ENCODE results near the gene TMEM121B. TPM values are rescaled to one million over a fixed set of nuclear protein-coding genes. Genes with fewer than 3 reads are reported as not detected.

Gene TMEM121B
- total RNA-seq, 1 experiment from 2014 or later, result 0.53 TPM

GRCh38 chr22:17116572-17117330, 4.4 kb downstream of the TMEM121B start:
- DNase-seq (ENCODE audit: low read depth, low spot score), result no peak
- in situ Hi-C loops (cut with HindIII; ENCODE audit: low pct_unique_long_range_greater_than_20kb, low sequenced_read_pairs), result no loop called here

GRCh38 chr22:17115945-17116565, 5.1 kb downstream of the TMEM121B start:
- in situ Hi-C loops (cut with HindIII; ENCODE audit: low pct_unique_long_range_greater_than_20kb, low sequenced_read_pairs), result no loop called here
- no peak for DNase-seq (ENCODE audit: low read depth, low spot score)

GRCh38 chr22:17115236-17115635, 5.9 kb downstream of the TMEM121B start:
- DNase-seq (ENCODE audit: low read depth, low spot score), result no peak
- in situ Hi-C loops (cut with HindIII; ENCODE audit: low pct_unique_long_range_greater_than_20kb, low sequenced_read_pairs), result no loop called here

- in situ Hi-C loops (cut with HindIII; ENCODE audit: low pct_unique_long_range_greater_than_20kb, low sequenced_read_pairs), result no loop called here
- no peak for DNase-seq (ENCODE audit: low read depth, low spot score)
These were observed 6.3 kb downstream of the TMEM121B start for GRCh38 chr22:17114898-17115235.

- no peak for DNase-seq (ENCODE audit: low read depth, low spot score)
- in situ Hi-C loops (cut with HindIII; ENCODE audit: low pct_unique_long_range_greater_than_20kb, low sequenced_read_pairs), result no loop called here
These were observed 6.8 kb downstream of the TMEM121B start for GRCh38 chr22:17114173-17114897.

GRCh38 chr22:17113600-17113999, 7.6 kb downstream of the TMEM121B start:
- in situ Hi-C loops (cut with HindIII; ENCODE audit: low pct_unique_long_range_greater_than_20kb, low sequenced_read_pairs), result no loop called here
- no peak for DNase-seq (ENCODE audit: low read depth, low spot score)

- in situ Hi-C loops (cut with HindIII; ENCODE audit: low pct_unique_long_range_greater_than_20kb, low sequenced_read_pairs), result no loop called here
- DNase-seq (ENCODE audit: low read depth, low spot score), result no peak
These were observed 8.6 kb downstream of the TMEM121B start for GRCh38 chr22:17112491-17113042.

- in situ Hi-C loops (cut with HindIII; ENCODE audit: low pct_unique_long_range_greater_than_20kb, low sequenced_read_pairs), result no loop called here
- DNase-seq (ENCODE audit: low read depth, low spot score), result no peak
These were observed 10.2 kb downstream of the TMEM121B start for GRCh38 chr22:17110791-17111550.

GRCh38 chr22:17109976-17110375, 11.2 kb downstream of the TMEM121B start:
- DNase-seq (ENCODE audit: low read depth, low spot score), result no peak
- in situ Hi-C loops (cut with HindIII; ENCODE audit: low pct_unique_long_range_greater_than_20kb, low sequenced_read_pairs), result no loop called here

GRCh38 chr22:17109113-17109865, 11.9 kb downstream of the TMEM121B start:
- in situ Hi-C loops (cut with HindIII; ENCODE audit: low pct_unique_long_range_greater_than_20kb, low sequenced_read_pairs), result no loop called here
- no peak for DNase-seq (ENCODE audit: low read depth, low spot score)

- DNase-seq (ENCODE audit: low read depth, low spot score), result no peak
These were observed 12.7 kb downstream of the TMEM121B start for GRCh38 chr22:17108256-17109112.

GRCh38 chr22:17107547-17107810, 13.7 kb downstream of the TMEM121B start:
- in situ Hi-C loops (cut with HindIII; ENCODE audit: low pct_unique_long_range_greater_than_20kb, low sequenced_read_pairs), result no loop called here
- no peak for DNase-seq (ENCODE audit: low read depth, low spot score)

More at GRCh38 chr22:17108256-17109112, 12.7 kb downstream of the TMEM121B start:
- in situ Hi-C loops (cut with HindIII; ENCODE audit: low pct_unique_long_range_greater_than_20kb, low sequenced_read_pairs), result no loop called here

GRCh38 chr22:17106785-17107546, 14.2 kb downstream of the TMEM121B start:
- no peak for DNase-seq (ENCODE audit: low read depth, low spot score)
- in situ Hi-C loops (cut with HindIII; ENCODE audit: low pct_unique_long_range_greater_than_20kb, low sequenced_read_pairs), result no loop called here

- no peak for DNase-seq (ENCODE audit: low read depth, low spot score)
- in situ Hi-C loops (cut with HindIII; ENCODE audit: low pct_unique_long_range_greater_than_20kb, low sequenced_read_pairs), result no loop called here
These were observed 14.9 kb downstream of the TMEM121B start for GRCh38 chr22:17106161-17106784.

All from SK-MEL-5 (cell line).